Fibroblast of gingiva (primary cell): ENCODE data around the gene BAK1.
"Not testable (repeated sequence)": the region's sequence is repeated elsewhere in the genome, so short reads cannot be mapped to it uniquely, and the experiment has no call there.

Experiments used
- DNase-seq: peaks from one replicate; pipeline ENCODE4 v3.0.0-alpha.2; 2011; ENCODE audit warnings: low read depth

Gene BAK1

DNA sequence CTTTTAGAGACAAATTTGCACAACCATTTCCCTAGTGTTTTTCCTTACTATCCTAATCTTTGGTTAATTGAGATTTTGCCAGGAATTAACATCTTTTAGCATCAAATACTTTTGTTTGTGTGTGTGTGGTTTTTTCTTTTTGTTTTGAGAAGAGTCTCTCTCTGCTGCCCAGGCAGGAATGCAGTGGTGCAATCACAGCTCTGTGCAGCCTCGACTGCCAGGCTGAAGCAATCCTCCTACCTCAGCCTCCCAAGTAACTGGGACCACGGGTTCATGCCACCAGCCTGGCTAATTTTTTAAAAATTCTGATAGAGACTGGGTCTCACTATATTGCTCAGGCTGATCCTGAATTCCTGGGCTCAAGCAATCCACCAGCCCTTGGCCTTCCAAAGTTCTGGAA lies 28.5 kb downstream of the BAK1 start:
- DNase-seq = no peak

DNA sequence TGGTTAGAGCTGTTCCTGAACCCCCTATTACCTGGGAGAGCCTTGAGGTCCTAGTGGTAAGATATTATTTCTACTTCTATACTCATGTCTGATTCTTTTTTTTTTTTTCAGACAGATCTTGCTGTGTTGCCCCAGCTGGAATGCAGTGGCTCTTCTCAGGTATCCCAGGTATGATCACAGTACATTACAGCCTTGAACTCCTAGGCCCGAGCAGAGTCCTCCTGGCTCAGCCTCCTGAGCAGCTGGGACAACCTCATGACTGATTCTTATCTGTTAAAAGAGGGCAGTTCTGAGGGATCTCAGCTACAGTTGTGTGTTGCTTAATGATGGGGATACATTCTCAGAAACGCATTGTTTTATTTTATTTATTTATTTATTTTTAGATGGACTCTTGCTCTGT lies 30.2 kb downstream of the BAK1 start:
- DNase-seq = no peak

DNA sequence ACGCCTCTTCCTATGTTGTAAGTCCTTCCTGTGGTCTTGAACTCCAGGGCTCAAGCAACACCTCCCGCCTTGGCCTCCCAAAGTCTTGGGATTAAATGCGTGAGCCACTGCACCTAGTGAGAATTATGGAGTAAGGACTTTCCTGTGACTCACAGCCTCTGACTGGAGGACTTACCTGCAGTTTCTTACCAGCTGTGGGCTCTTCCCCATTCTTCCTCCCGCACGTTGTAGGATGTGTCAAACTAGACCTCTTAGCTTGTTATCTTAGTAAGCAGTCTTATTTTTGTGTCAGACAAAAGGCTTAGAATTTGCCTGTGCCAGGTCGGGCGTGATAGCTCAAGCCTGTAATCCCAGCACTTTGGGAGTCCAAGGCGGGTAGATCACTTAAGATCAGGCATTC lies 30.9 kb downstream of the BAK1 start:
- DNase-seq = no peak

DNA sequence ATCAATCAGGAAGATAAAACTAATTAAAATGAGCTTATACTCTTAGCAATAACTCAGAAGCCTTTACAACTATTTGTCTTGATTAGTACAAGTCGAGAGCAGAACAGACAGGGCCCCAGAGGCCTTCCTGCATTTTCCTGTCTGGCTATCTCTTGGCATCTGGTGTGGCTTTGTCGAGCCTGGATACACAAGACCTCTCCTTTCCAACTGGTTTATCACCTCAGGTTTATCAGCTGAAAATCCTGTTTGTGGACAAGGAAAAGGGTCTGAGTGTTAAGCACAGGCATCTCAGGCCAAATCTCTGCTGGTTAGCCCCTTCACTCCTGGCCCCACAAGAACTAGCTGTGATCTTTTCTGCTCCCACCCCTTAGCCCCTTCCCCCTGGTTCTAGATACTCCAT lies 32.6 kb downstream of the BAK1 start:
- DNase-seq = no peak

DNA sequence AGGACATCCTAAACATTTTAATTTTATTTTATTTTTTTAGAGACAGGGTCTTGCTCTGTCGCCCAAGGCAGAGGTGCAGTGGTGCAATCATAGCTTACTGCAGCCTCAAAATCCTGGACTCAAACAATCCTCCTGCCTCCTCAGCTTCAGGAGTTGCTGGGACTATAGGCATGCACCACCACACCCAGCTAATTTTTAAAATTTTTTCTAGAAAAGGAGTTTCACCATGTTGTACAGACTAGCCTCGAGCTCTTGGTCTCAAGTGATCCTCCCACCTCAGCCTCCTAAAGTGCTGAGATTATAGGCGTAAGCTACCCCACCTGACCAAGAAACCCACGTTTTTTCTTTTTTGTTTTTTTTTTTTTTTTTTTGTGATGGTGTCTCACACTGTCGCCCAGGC lies 33.3 kb downstream of the BAK1 start:
- DNase-seq = no peak

DNA sequence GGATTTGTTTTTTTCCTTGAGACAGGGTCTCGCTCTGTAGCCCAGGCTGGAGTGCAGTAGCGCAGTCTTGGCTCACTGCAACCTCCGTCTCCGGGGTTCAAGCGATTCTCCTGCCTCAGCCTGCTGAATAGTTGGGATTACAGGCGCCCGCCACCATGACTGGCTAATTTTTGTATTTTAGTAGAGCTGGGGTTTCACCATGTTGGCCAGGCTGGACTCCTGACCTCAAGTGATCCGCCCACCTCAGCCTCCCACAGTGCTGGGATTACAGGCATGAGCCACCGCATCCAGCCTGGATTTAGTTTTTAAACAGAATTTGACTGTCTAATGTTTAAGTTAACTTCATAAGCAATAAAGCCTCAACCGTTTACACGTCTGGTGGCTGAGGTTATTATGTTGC lies 34.8 kb downstream of the BAK1 start:
- not testable (repeated sequence) for DNase-seq

DNA sequence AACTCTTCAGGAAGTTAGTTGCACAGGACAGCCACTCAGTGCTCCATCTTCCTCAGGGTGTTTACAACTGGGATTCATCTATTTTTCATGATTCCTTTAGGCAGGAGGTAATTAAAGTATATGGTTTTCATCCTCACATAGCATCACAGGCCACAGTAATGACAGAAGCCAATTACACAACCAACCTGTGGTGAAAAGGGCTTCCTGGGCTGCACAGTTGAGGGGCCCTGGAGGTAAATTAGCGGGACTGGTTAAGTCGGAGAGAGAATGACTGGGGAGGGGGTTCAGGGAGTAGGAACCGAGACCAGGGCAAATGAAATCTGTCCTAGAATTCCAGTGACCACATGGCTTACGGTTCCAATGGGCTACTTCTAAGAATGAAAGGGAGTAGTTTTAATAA lies 37.0 kb downstream of the BAK1 start:
- DNase-seq = no peak

DNA sequence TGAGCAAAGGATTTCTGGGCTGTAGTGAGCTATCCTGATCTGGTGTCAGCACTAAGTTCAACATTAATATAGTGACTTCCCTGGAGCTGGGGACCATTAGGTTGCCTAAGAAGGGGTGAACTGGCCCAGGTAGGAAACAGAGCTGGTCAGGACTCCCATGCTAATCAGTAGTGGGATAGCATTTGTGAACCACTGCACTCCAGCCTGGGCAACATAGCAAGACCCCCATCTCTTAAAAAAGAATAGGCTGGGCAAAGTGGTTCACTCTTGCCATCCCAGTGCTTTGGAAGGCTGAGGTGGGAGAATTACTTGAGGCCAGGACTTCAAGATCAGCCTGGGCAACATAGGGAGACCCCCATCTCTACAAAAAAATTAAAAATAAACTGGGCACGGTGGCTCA lies 39.3 kb downstream of the BAK1 start:
- no peak for DNase-seq

DNA sequence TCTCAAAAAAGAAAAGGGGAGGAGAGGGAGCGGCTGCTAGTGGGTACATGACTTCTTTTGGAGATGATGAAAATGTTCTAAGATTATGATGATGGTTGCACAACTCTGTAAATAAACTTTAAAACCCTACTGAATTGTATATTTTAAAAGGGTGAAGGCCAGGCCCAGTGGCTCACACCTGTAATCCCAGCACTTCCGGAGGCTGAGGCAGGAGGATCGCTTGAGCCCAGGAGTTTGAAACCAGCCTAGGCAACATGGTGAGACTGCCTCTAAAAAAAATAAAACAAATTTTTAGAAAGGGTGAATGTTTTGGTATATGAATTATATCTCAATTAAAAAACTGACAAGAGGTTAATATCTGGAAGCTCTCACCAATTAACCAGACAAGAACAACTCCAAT lies 45.4 kb downstream of the BAK1 start:
- DNase-seq = no peak

DNA sequence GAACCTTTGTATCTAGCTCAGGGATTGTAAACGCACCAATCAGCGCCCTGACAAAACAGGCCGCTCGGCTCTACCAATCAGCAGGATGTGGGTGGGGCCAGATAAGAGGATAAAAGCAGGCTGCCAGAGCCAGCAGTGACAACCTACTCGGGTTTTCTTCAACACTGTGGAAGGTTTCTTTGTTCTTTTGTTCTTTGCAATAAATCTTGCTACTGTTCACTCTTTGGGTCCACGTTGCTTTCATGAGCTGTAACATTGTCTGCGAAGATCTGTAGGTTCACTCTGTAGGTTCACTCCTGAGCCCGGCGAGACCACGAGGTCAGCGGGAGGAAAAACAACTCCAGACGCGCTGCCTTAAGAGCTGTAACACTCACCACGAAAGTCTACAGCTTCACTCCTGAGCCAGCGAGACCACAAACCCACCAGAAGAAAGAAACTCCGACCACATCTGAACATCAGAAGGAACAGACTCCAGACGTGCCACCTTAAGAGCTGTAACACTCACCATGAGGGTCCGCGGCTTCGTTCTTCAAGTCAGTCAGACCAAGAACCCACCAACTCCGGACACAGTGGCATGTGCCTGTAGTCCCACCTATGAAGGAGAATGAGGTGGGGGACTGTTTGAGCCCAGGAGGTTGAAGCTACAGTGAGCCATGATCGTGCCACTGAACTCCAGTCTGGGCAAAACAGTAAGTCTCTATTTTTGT lies 46.8 kb downstream of the BAK1 start:
- DNase-seq = not testable (repeated sequence)

DNA sequence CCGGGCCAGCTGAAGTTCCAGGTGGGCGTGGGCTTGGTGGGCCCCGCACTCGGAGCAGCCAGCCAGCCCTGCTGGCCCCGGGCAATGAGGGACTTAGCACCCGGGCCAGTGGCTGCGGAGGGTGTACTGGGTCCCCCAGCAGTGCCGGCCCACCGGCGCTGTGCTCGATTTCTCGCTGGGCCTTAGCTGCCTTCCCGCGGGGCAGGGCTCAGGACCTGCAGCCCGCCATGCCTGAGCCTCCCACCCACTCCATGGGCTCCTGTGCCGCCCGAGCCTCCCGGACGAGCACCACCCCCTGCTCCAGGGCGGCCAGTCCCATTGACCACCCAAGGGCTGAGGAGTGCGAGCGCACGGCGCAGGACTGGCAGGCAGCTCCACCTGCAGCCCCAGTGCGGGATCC lies 47.6 kb downstream of the BAK1 start:
- DNase-seq = not testable (repeated sequence)

DNA sequence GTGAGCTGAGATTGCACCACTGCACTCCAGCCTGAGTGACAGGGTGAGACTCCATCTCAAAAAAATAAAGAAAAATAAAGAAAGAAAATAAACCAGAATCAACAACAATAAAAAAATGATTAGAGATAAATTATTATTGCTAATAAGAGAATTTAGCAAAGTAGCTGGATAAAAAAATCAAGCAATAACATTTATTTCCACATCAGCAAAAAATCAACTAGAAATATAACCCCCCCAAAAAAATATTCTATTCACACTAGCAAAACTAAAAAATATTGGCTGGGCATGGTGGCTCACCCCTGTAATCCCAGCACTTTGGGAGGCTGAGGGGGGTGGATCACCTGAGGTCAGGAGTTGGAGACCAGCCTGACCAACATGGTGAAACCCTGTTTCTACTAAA lies 49.5 kb downstream of the BAK1 start:
- not testable (repeated sequence) for DNase-seq
